ENCODE data around the gene RBSN.

GRCh38 chr3:15066467-15066866 lies 32.5 kb downstream of the RBSN start:
- TF ChIP-seq CTCF (IDR thresholded peaks at IDR 0.05) (no peak), POLR2AphosphoS5 (IDR thresholded peaks at IDR 0.05) (no peak), POLR2A (IDR thresholded peaks at IDR 0.05) (no peak)

Data from prostate gland (tissue), 2 donors.